ENCODE results near the gene USP15.

GRCh38 chr12:62263232-62263631, 3.0 kb downstream of the USP15 start:
- no peak for TF ChIP-seq CTCF (IDR thresholded peaks at IDR 0.05)
- TF ChIP-seq POLR2A (IDR thresholded peaks at IDR 0.05) = no peak
